GM21360 (cell line): ENCODE results near the gene HAPLN3.

Experiments used
- ATAC-seq: cut with Tn5 transposase; IDR thresholded peaks from one replicate; pipeline ENCODE4 v1.9.1; 2021; ENCODE audit warnings: mild to moderate bottlenecking, moderate library complexity; ENCODE audit not compliant: unreplicated experiment

The HAPLN3 gene

DNA sequence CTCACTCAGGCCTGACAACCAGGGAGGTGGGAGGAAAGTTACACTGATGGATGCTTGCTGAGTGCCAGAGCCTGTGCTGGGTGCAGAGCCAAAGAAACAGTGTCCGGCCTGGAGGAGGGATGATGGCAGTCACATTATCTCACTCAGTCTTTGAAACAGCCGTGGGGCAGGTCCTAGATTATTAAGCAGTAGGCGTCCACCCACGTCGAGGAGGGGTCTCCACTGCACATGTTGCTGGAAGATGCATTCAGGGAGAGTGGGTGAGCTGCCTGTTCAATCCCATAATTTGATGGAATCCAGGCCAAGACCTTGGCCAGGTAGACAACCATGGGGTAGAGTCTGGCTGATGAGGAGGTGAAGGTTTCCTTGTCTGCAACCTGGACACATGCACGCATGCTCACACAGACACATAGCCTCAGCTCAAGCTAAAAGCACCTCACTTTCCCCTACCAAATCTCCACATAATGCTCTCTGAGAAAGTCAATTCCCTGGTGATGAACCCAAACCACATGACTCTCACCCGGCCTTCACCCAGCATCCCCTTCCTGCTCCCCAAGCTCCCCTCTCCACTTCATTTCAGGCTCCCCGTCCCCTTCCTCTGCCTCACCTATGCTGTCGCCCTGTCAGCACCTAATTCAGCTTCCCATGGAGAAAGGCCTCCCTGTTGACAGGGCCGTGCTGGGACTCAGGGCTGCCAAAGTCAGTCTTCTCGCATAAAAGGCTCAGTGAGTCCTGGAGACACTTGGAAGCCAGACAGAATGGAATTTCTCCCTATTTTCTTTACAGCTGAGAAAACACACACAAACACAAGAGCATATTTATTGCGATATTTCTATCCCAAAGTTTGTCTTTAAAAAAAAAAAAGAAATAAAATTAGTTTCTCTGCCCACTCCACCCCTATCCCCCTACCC is 62.3 kb downstream of the HAPLN3 start:
- ATAC-seq = no peak

- ATAC-seq = no peak
Measured at GRCh38 chr15:88830016-88830415, 65.3 kb downstream of the HAPLN3 start.

DNA sequence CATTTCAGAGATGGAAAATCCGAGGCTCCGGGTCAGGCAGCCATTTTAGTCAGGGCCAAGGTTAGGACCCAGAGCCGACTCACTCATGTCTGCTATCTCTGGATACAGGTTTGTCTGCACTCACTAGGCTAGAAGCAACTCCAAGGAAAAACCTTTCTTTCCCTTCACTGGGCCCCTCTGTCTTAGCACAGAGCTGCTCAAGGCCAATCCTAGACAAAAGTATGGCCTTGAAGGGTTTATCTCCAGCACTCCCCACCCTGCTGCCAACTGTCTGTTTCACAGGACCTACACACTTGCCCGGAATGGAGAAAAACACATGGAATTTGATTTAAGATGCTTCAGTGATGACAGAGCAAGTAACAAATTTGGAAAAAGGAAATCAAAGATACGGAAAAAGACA is 66.6 kb downstream of the HAPLN3 start:
- no peak for ATAC-seq
